Activated CD8-positive, alpha-beta memory T cell treated with anti-CD3 and anti-CD28 coated beads for 36 hours (primary cell): ENCODE data around the gene GGA1. TPM values are rescaled to one million over a fixed set of nuclear protein-coding genes. Genes with fewer than 3 reads are reported as not detected.

Source experiments
- CTCF ChIA-PET: fragments of 350-600 bp; sonication (Branson Sonifier 250); formaldehyde crosslinking; loops from one replicate; lab custom pipeline; 2021; ENCODE audit warnings: antibody characterized with exemption; lab: Charles Lee
- POLR2A ChIA-PET: fragments of 350-600 bp; sonication (Branson Sonifier 250); formaldehyde crosslinking; loops from one replicate; lab custom pipeline; 2021; ENCODE audit warnings: antibody characterized with exemption; lab: Charles Lee
- total RNA-seq, 2 experiments: library from RNA; stranded (reverse); gene quantifications; one replicate each; pipeline ENCODE4 v1.2.3, GENCODE V29; 2021

The GGA1 gene
- total RNA-seq, 2 experiments from 2014 or later = 75.5 to 80.3 TPM

DNA sequence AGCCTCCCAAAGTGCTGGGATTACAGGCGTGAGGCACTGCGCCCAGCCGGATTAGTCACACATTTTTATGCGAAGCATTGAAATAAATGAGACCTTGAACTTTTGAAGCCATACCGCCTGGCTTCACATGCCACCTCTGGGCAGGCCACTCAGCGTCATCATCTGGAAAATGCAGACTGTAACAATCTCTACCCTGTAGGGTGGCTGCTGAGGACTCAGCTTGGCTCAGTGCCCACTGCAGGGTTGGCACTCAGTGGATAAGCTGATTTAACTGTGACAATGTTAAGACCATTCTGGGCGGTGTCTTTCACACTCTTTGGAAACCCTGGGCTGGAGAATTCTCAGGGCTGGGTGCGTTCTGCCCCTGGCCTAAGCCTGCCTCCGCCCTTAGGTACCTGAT, 39.3 kb downstream of the GGA1 start:
- ChIA-PET CTCF (interaction anchor here (1.3 to 1.6 kb wide), 2 partner anchors 23 to 34 kb away, joined by 3 to 4 read pairs; no protein-coding TSS in a partner anchor), POLR2A (interaction anchor here (0.6 kb wide), 1 partner anchor 16 kb away, joined by 4 read pairs; no protein-coding TSS in a partner anchor)

- ChIA-PET POLR2A (interaction anchor here (0.5 to 1.5 kb wide), 2 partner anchors 8 to 54 kb away, joined by 7 read pairs; no protein-coding TSS in a partner anchor), CTCF (no interaction called here)
Measured at GRCh38 chr22:37650463-37651136, 42.0 kb downstream of the GGA1 start.

- CTCF ChIA-PET = interaction anchor here (0.9 to 1.1 kb wide), 2 partner anchors 12 to 31 kb away, joined by 4 to 6 read pairs; no protein-coding TSS in a partner anchor
- POLR2A ChIA-PET = interaction anchor here (3.1 kb wide), 1 partner anchor 12 kb away, joined by 17 read pairs; no protein-coding TSS in a partner anchor
Measured at GRCh38 chr22:37654563-37655251, 46.1 kb downstream of the GGA1 start.

DNA sequence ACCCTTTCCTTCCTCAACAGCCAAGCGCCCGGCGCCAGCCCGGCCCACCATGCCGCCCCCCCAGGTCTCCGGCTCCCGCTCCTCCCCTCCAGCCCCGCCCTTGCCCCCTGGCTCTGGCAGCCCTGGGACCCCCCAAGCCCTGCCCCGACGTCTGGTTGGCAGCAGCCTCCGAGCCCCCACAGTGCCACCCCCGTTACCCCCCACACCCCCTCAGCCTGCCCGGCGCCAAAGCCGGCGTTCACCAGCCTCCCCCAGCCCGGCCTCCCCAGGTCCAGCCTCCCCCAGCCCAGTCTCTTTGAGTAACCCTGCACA, 46.6 kb downstream of the GGA1 start:
- ChIA-PET CTCF (interaction anchor here (0.9 to 1.1 kb wide), 2 partner anchors 12 to 31 kb away, joined by 4 to 6 read pairs; no protein-coding TSS in a partner anchor), POLR2A (interaction anchor here (3.1 kb wide), 1 partner anchor 13 kb away, joined by 17 read pairs; no protein-coding TSS in a partner anchor)

- POLR2A ChIA-PET = interaction anchor here (0.6 to 4.2 kb wide), 3 partner anchors 14 to 203 kb away, joined by 4 to 23 read pairs (median 17); partner anchors contain the start of gene LGALS1
- CTCF ChIA-PET = interaction anchor here (4.8 kb wide), 1 partner anchor 12 kb away, joined by 36 read pairs; no protein-coding TSS in a partner anchor
Measured at GRCh38 chr22:37656583-37656982, 47.9 kb downstream of the GGA1 start.

GRCh38 chr22:37657590-37658132, 49.0 kb downstream of the GGA1 start:
- POLR2A ChIA-PET = interaction anchor here (0.6 to 4.2 kb wide), 11 partner anchors 12 to 50 kb away, joined by 3 to 23 read pairs (median 7); partner anchors contain the start of gene LGALS1
- CTCF ChIA-PET = interaction anchor here (0.7 to 4.8 kb wide), 16 partner anchors 9 to 150 kb away, joined by 3 to 36 read pairs (median 4); partner anchors contain the start of genes GCAT, LGALS1 and SH3BP1

DNA sequence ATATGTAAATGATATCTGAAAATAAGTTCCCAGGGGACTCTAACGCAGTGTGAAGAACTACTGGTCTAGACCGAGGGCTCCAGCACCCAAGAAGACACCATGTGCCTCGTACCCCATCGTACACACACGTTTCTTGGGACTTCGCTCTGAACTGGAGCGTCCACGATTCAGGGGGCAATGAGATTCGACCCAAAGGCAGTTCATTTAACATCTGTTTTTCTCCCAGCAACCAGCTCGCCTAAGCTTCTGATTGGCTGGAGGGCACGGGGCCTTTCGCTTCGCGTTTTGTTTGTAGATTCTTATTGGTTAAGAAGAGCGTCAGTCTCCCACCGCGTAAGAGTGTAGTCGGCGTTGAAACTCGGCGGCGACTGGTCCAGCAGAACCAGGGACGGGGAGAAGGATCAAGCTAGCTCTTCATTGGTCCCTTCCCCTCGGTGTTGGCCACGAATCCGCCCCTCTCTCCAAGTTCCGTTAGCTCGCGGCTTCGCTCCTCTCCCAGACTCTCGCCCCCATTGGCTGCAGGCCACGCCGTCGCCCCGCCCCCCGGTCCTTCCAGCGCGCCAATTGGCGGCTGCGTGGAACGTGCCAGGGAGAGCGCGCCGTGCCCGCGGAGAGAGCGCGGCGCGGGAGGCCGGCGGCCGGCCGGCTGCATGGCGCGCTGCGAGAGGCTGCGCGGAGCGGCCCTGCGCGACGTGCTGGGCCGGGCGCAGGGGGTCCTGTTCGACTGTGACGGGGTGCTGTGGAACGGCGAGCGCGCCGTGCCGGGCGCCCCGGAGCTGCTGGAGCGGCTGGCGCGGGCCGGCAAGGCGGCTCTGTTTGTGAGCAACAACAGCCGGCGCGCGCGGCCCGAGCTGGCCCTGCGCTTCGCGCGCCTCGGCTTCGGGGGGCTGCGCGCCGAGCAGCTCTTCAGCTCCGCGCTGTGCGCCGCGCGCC, 49.8 kb downstream of the GGA1 start, which contains the start of gene PDXP:
Gene PDXP (plus strand): TSS at position 591 of the 933 bp plus-strand sequence. CDS start 60 bp downstream, at position 651.
- ChIA-PET POLR2A (interaction anchor here (0.6 to 4.2 kb wide), 10 partner anchors 11 to 181 kb away, joined by 3 to 23 read pairs (median 4); partner anchors contain the start of gene LGALS1), CTCF (interaction anchor here (0.7 to 4.8 kb wide), 16 partner anchors 8 to 149 kb away, joined by 3 to 36 read pairs (median 4); partner anchors contain the start of genes GCAT, LGALS1 and SH3BP1)

DNA sequence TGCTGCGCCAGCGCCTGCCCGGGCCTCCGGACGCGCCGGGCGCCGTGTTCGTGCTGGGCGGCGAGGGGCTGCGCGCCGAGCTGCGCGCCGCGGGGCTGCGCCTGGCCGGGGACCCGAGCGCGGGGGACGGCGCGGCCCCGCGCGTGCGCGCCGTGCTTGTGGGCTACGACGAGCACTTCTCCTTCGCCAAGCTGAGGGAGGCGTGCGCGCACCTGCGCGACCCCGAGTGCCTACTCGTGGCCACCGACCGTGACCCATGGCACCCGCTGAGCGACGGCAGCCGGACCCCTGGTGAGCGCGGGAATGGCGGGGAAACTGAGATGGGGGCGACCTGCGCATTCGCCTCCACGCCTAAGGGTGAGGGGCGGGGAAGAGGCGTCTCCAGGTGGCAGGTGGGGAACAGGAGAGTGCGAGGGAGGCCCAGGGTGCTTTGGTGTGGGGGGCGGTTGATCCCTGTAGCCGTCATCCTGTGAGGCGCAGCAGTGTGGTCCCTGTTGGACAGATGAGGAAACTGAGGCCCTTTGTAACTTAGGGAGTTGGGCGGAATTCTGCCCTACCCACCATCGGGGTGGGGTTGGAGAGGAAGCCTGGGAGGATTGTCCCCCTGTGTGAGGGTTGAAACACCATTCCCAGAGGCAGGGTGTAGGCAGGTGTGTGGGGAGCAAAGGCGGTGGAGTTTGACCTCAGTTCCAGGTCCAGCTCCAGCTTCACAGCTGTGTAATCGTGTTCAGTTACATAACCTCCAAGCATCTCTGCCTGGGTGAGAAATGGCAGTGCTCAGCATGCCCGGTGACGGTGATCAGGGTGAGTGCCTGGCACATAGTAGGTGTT, 50.6 kb downstream of the GGA1 start:
- ChIA-PET POLR2A (interaction anchor here (1.2 to 4.2 kb wide), 4 partner anchors 16 to 26 kb away, joined by 4 to 23 read pairs (median 8); partner anchors contain the start of gene LGALS1), CTCF (interaction anchor here (0.7 to 4.8 kb wide), 9 partner anchors 10 to 127 kb away, joined by 3 to 36 read pairs (median 4); partner anchors contain the start of genes LGALS1 and SH3BP1)

DNA sequence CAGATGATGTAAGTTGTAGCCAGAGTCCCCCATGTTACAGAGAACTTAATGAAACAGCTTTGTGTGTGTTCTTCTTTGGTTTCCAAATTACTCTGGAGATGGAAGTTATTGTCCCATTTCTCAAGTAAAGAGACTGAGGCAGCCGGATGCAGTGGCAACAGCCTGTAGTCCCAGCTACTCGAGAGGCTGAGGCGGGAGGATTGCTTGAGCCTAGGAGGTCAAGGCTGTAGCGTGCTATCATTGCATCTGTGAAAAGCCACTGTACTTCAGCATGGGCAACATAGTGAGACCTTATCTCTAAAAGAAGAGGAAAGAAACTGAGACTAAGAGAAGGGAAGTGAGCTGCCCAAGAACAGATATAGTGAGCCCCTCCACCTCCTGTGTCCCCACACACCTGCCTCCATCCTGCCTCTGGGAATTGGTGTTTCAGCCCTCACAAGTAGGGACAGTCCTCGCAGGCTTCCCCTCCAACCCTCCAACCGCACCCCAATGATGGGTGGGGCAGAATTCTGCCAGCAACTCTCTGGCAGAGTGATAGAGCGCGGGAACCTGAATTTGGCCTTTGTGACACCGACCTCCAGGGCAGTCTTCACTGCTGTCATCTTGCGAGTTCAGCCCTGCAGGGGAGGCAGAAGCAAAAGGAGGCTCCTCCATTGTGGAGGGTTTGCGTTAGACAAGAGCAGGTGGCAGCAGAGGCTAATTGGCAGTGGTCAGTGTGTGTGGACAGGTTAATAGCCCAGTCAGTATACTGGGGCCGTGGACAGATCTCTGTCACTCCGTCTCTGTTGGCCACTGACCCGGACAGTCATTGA, 51.5 kb downstream of the GGA1 start:
- POLR2A ChIA-PET = interaction anchor here (1.6 to 4.2 kb wide), 2 partner anchors 16 to 26 kb away, joined by 6 to 23 read pairs; partner anchors contain the start of genes LGALS1 and NOL12
- CTCF ChIA-PET = interaction anchor here (0.7 to 4.8 kb wide), 6 partner anchors 15 to 26 kb away, joined by 4 to 36 read pairs (median 8); partner anchors contain the start of gene LGALS1

GRCh38 chr22:37660709-37661045, 52.0 kb downstream of the GGA1 start:
- POLR2A ChIA-PET = interaction anchor here (1.2 to 4.2 kb wide), 3 partner anchors 15 to 26 kb away, joined by 3 to 23 read pairs (median 6); partner anchors contain the start of genes LGALS1 and NOL12
- CTCF ChIA-PET = interaction anchor here (0.9 to 5.4 kb wide), 7 partner anchors 15 to 35 kb away, joined by 3 to 36 read pairs (median 5); partner anchors contain the start of gene LGALS1

DNA sequence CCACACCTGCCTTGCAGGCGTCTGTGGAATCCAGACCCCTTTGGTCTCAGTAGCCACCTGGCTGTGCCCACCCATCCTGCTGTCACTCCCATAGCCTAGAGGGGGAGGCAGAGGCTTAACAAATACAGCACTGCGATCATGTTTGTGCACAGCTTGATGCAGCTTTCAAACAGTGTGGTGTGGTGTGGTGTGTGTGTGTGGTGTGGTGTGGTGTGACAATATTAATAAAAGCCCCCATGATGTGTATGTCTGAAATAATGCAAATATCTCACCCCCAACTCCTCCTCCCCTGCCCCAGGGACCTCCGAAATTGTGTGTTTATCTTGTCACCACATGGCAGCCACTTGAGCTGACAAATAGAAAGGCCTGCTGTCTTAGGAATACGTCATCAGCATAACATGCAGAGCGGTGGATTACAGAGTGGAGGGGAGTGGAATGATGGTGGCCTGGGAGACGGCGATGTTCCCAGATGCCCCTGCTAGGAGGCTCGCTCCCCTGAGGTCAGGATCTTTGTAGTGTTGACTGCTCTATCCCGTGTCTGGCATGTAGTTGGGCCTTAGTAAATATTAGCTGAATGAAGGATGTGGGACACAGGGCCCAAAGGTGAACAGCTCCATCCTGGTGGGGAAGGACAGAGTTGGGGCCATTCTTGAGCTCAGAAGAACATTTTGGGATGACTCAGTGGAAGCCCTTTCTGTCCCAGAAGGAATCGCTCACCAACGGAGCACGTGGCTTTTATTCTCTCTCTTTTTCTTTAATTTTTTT, 52.7 kb downstream of the GGA1 start:
- CTCF ChIA-PET = interaction anchor here (0.5 to 5.4 kb wide), 8 partner anchors 14 to 156 kb away, joined by 3 to 35 read pairs (median 4); partner anchors contain the start of gene LGALS1
- POLR2A ChIA-PET = interaction anchor here (0.9 to 1.6 kb wide), 4 partner anchors 14 to 28 kb away, joined by 3 to 6 read pairs (median 4); partner anchors contain the start of genes LGALS1 and NOL12

GRCh38 chr22:37662039-37662438, 53.4 kb downstream of the GGA1 start:
- ChIA-PET CTCF (interaction anchor here (0.7 to 5.4 kb wide), 4 partner anchors 13 to 157 kb away, joined by 3 to 35 read pairs (median 14); partner anchors contain the start of gene LGALS1), POLR2A (interaction anchor here (0.9 to 1.6 kb wide), 3 partner anchors 15 to 29 kb away, joined by 3 to 6 read pairs (median 4); partner anchors contain the start of gene NOL12)

- ChIA-PET CTCF (interaction anchor here (0.8 to 5.4 kb wide), 4 partner anchors 9 to 21 kb away, joined by 3 to 35 read pairs (median 14); partner anchors contain the start of gene LGALS1), POLR2A (interaction anchor here (0.6 to 1.4 kb wide), 2 partner anchors 14 to 15 kb away, joined by 4 read pairs; no protein-coding TSS in a partner anchor)
Measured at GRCh38 chr22:37663521-37664140, 55.0 kb downstream of the GGA1 start.
